Skeletal muscle tissue (tissue), 4 donors: Measurements from ENCODE around the gene HIVEP1. TPM values are rescaled to one million over a fixed set of nuclear protein-coding genes. Genes with fewer than 3 reads are reported as not detected.

Experiments
- H3K27ac ChIP-seq: one replicate; pipeline ENCODE4 v1.7.0; 2013; ENCODE audit warnings: mild to moderate bottlenecking, low read depth, low read length, inconsistent platforms
- H3K27me3 ChIP-seq, 3 donors: one replicate each; pipeline ENCODE4 v1.7.0; 2013; ENCODE audit warnings: low read length in 3 of 3; ENCODE audit not compliant: control insufficient read depth in 3 of 3, insufficient read depth in 3 of 3
- H3K36me3 ChIP-seq, 3 donors: one replicate each; pipeline ENCODE4 v1.7.0; 2013; ENCODE audit warnings: low read length in 3 of 3; ENCODE audit not compliant: control insufficient read depth in 3 of 3, insufficient read depth in 3 of 3
- H3K4me1 ChIP-seq, 3 donors: one replicate each; pipeline ENCODE4 v1.7.0; 2013; ENCODE audit warnings: low read length in 3 of 3, mild to moderate bottlenecking in 3 of 3; ENCODE audit not compliant: control insufficient read depth in 3 of 3, insufficient read depth in 3 of 3
- H3K4me3 ChIP-seq, 3 donors: one replicate each; pipeline ENCODE4 v1.7.0; 2013; ENCODE audit warnings: low read length in 3 of 3
- H3K9ac ChIP-seq, 3 donors: one replicate each; pipeline ENCODE4 v1.7.0; 2013; ENCODE audit warnings: low read length in 3 of 3, mild to moderate bottlenecking in 3 of 3, moderate library complexity in 2 of 3, low read depth in 1 of 3
- H3K9me3 ChIP-seq, 3 donors: one replicate each; pipeline ENCODE4 v1.7.0; 2013; ENCODE audit warnings: low read length in 3 of 3; ENCODE audit not compliant: control insufficient read depth in 3 of 3
- total RNA-seq: library from RNA; depleted of rRNA; stranded (reverse); fragments of >200 nt; gene quantifications from one replicate; pipeline ENCODE4 v1.2.3, GENCODE V29; 2014
- donor health status: Osteomylitis.

The HIVEP1 gene
- total RNA-seq, 1 donor from 2014 or later = 19.8 TPM

GRCh38 chr6:11973238-11973637 is 38.9 kb upstream of the HIVEP1 start:
- Histone ChIP-seq H3K9me3 (no peaks in the 10 kb centered on the region), H3K27ac (no peak overlapping the region), H3K9ac (no peak overlapping the region)

GRCh38 chr6:11974089-11974488 is 38.0 kb upstream of the HIVEP1 start:
- Histone ChIP-seq H3K4me3 (no peak overlapping the region), H3K4me1 (no peaks in the 10 kb centered on the region), H3K27ac (no peak overlapping the region), H3K27me3 (no peaks in the 10 kb centered on the region), H3K9me3 (no peaks in the 10 kb centered on the region), H3K36me3 (no peaks in the 10 kb centered on the region), H3K9ac (no peak overlapping the region)

More at GRCh38 chr6:11973238-11973637, 38.9 kb upstream of the HIVEP1 start:
- Histone ChIP-seq H3K4me3 (no peak overlapping the region), H3K36me3 (no peaks in the 10 kb centered on the region), H3K27me3 (no peaks in the 10 kb centered on the region), H3K4me1 (peaks cover 0 to 4% (median 0%) of the 10 kb centered on the region in 3 donors)

DNA sequence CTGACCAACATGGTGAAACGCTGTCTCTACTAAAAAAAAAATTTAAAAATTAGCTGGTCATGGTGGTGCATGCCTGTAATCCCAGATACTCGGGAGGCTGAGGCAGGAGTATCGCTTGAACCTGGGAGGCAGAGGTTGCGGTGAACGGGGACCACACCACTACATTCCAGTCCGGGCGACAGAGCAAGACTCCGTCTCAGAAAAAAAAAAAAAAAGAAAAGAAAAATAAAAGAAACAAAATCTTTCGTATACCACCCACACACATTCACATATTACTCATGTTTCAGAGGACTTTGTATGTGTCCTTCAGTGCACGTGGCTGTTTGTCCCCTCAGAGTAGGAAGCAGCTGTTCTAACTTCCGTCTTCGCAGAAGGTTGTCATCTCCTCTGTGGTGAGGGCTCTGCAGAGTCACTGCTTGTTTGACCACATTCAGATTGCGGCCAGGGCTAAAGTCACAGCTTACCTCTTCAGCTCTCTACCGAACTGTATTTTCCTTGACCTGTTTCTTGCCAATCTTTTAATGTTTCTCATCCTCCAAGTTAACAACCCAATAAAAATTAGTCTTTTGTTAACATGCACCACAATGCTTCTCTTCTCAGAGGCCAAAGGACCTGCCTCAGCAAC is 36.6 kb upstream of the HIVEP1 start:
- H3K27me3 ChIP-seq = no peaks in the 10 kb centered on the region
- H3K9me3 ChIP-seq = no peaks in the 10 kb centered on the region
- no peak overlapping the region for H3K27ac ChIP-seq
- H3K36me3 ChIP-seq = no peaks in the 10 kb centered on the region
- H3K4me1 ChIP-seq = no peaks in the 10 kb centered on the region
- no peak overlapping the region for H3K4me3 ChIP-seq
- no peak overlapping the region for H3K9ac ChIP-seq

DNA sequence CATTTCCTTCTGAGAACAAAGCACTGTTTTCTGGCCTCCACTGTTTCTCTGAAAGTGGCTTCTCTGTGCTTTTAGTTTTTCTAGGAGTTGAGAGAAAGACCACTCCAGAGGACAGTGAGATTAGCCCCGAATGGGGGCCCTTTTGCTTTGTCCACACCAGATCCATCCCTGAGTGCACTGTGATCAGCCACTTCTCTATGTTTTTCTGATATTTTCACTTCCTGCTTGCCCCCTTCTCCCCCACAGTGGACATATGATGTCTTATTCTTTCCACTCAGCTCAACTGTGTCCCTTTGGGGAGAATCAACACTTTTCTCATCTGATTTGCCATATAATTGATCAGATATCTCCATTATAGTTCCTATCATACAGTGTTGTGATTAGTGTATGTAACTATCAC is 35.6 kb upstream of the HIVEP1 start:
- Histone ChIP-seq H3K36me3 (no peaks in the 10 kb centered on the region), H3K9me3 (no peaks in the 10 kb centered on the region), H3K27me3 (no peaks in the 10 kb centered on the region), H3K4me1 (no peaks in the 10 kb centered on the region), H3K27ac (no peak overlapping the region), H3K4me3 (no peak overlapping the region), H3K9ac (no peak overlapping the region)

- no peaks in the 10 kb centered on the region for H3K4me1 ChIP-seq
- H3K4me3 ChIP-seq = no peak overlapping the region
- H3K27ac ChIP-seq = no peak overlapping the region
- no peak overlapping the region for H3K9ac ChIP-seq
- no peaks in the 10 kb centered on the region for H3K27me3 ChIP-seq
- H3K9me3 ChIP-seq = no peaks in the 10 kb centered on the region
- no peaks in the 10 kb centered on the region for H3K36me3 ChIP-seq
Observed at GRCh38 chr6:11977193-11977592, 34.9 kb upstream of the HIVEP1 start.

GRCh38 chr6:11977738-11978137 is 34.4 kb upstream of the HIVEP1 start:
- Histone ChIP-seq H3K4me3 (no peak overlapping the region), H3K9ac (no peak overlapping the region), H3K36me3 (no peaks in the 10 kb centered on the region), H3K27ac (no peak overlapping the region), H3K9me3 (no peaks in the 10 kb centered on the region), H3K4me1 (no peaks in the 10 kb centered on the region), H3K27me3 (no peaks in the 10 kb centered on the region)

- Histone ChIP-seq H3K9ac (no peak overlapping the region), H3K4me3 (no peak overlapping the region), H3K27me3 (no peaks in the 10 kb centered on the region), H3K4me1 (no peaks in the 10 kb centered on the region), H3K9me3 (no peaks in the 10 kb centered on the region), H3K27ac (no peak overlapping the region), H3K36me3 (no peaks in the 10 kb centered on the region)
Observed at GRCh38 chr6:11978169-11978987, 33.7 kb upstream of the HIVEP1 start.

DNA sequence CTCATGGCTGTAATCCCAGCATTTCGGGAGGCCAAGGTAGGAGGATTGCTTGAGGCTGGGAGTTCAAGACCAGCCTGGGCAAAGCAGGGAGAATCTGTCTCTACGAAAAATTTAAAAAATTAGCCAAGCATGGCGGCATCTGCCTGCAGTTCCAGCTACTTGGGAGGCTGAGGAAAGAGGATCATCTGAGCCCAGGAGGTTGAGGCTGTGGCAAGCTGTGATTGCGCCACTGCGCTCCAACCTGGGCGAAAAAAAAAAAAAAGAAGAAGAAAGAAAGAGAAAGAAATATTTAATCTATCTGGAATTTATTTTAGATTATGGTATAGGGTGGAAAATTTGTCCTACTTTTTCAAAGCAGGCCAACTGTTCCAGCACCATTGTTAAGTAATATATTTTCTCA is 32.2 kb upstream of the HIVEP1 start:
- Histone ChIP-seq H3K27me3 (no peaks in the 10 kb centered on the region), H3K9ac (no peak overlapping the region), H3K4me1 (no peaks in the 10 kb centered on the region), H3K4me3 (no peak overlapping the region), H3K27ac (no peak overlapping the region), H3K9me3 (no peaks in the 10 kb centered on the region), H3K36me3 (no peaks in the 10 kb centered on the region)

DNA sequence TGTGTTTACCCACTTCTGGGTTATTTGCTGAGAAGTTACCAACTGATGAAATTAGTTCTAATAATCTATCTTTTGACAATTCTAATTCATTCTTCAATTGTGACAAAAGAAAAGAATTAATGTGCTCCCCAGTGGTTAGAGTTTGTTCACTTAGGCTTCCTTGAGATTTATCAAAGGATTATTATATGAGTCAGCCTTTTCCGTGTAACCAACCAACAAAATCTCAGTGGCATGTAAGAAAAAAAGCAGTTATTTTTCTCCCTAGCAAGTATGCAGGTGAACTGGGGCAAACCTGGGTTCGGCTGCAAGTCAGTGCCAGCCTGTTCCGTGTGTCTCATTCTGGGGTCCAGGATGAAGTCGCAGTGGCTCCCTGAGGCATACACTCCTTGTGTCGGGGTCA is 28.8 kb upstream of the HIVEP1 start:
- no peak overlapping the region for H3K4me3 ChIP-seq
- no peaks in the 10 kb centered on the region for H3K27me3 ChIP-seq
- H3K9me3 ChIP-seq = no peaks in the 10 kb centered on the region
- no peak overlapping the region for H3K9ac ChIP-seq
- no peaks in the 10 kb centered on the region for H3K4me1 ChIP-seq
- no peak overlapping the region for H3K27ac ChIP-seq
- no peaks in the 10 kb centered on the region for H3K36me3 ChIP-seq

- Histone ChIP-seq H3K36me3 (no peaks in the 10 kb centered on the region), H3K9ac (no peak overlapping the region), H3K4me1 (no peaks in the 10 kb centered on the region), H3K4me3 (no peak overlapping the region), H3K27ac (no peak overlapping the region), H3K9me3 (no peaks in the 10 kb centered on the region), H3K27me3 (no peaks in the 10 kb centered on the region)
Observed at GRCh38 chr6:11987386-11987785, 24.7 kb upstream of the HIVEP1 start.
